ENCODE measurements around the gene ISM1. TPM values are rescaled to one million over a fixed set of nuclear protein-coding genes. Genes with fewer than 3 reads are reported as not detected.

The ISM1 gene
- total RNA-seq, 1 experiment from 2014 or later, result 0.20 TPM

GRCh38 chr20:13336308-13337089, 115.4 kb downstream of the ISM1 start:
- Histone ChIP-seq H3K9ac (ENCODE audit: extremely low read depth, insufficient read length, low read length) (no peak overlapping the region), H4K91ac (ENCODE audit: insufficient read length, low read depth, low read length) (no peak overlapping the region), H3K4me1 (ENCODE audit: insufficient read depth, low read length) (no peaks in the 10 kb centered on the region), H2BK5ac (ENCODE audit: insufficient read length, low read length) (no peak overlapping the region), H2BK20ac (ENCODE audit: low read depth, low read length, poor library complexity, severe bottlenecking) (no peak overlapping the region), H3K4me2 (ENCODE audit: insufficient read depth, insufficient read length, low read length) (no peak overlapping the region), H2BK12ac (ENCODE audit: insufficient read length, low read depth, low read length) (no peak overlapping the region), H3K23me2 (ENCODE audit: insufficient read length, low read depth, low read length, poor library complexity, severe bottlenecking) (no peaks in the 10 kb centered on the region), H3K56ac (ENCODE audit: insufficient read length, low read depth, low read length) (no peak overlapping the region), H4K5ac (ENCODE audit: insufficient read length, low read depth, low read length) (no peak overlapping the region), H2BK120ac (ENCODE audit: low read depth, low read length, poor library complexity, severe bottlenecking) (no peak overlapping the region), H3K14ac (ENCODE audit: insufficient read depth, low read length) (no peak overlapping the region), H4K20me1 (ENCODE audit: control insufficient read depth, insufficient read depth, insufficient read length) (no peaks in the 10 kb centered on the region), H4K8ac (replicated peaks; ENCODE audit: insufficient read length, low read depth, low read length) (no peak overlapping the region), H2AK5ac (ENCODE audit: insufficient read length, low read length) (no peak overlapping the region), H3K79me2 (ENCODE audit: insufficient read depth, low read length) (no peaks in the 10 kb centered on the region), H3K27me3 (ENCODE audit: insufficient read depth, low read length) (no peaks in the 10 kb centered on the region), H2BK15ac (ENCODE audit: low read depth, low read length) (no peak overlapping the region), H3K79me1 (ENCODE audit: insufficient read depth, low read depth, low read length, poor library complexity, severe bottlenecking) (no peaks in the 10 kb centered on the region), H3K4ac (ENCODE audit: low read depth, low read length) (no peak overlapping the region), H3T11ph (ENCODE audit: low read length) (no peak overlapping the region), H3K9me3 (ENCODE audit: control insufficient read depth, low read depth, low read length) (no peaks in the 10 kb centered on the region), H3K27ac (ENCODE audit: insufficient read length, low read depth, low read length) (no peak overlapping the region), H2AFZ (ENCODE audit: low read length) (no peak overlapping the region), H3K18ac (ENCODE audit: insufficient read length, low read depth, low read length) (no peak overlapping the region), H3K23ac (ENCODE audit: insufficient read length, low read depth, low read length) (no peak overlapping the region)
- DNase-seq, result no peak
- H3K27me3 Mint-ChIP-seq (ENCODE audit: low read depth), result no peaks in the 10 kb centered on the region
- WGBS (ENCODE audit: extremely low coverage, insufficient read length, low lambda C conversion rate), result no CpG with 5 or more reads among the region's 4 CpGs
- H3K9me3 Mint-ChIP-seq, result no peaks in the 10 kb centered on the region
- TF ChIP-seq CTCF (conservative IDR thresholded peaks at IDR 0.05), result no peak
- H3K36me3 Mint-ChIP-seq (ENCODE audit: insufficient read depth in 1 of 3, low read depth in 3 of 3), result no peaks in the 10 kb centered on the region
- no peak overlapping the region for H3K4me3 Mint-ChIP-seq
- H3K4me1 Mint-ChIP-seq, result no peaks in the 10 kb centered on the region; a peak in 1 of 4 replicates
- H3K27ac Mint-ChIP-seq, result no peak overlapping the region; a peak in 1 of 7 replicates

Measured in H9 (cell line).